ENCODE measurements around the gene CCDC85B. TPM values are rescaled to one million over a fixed set of nuclear protein-coding genes. Genes with fewer than 3 reads are reported as not detected.

The CCDC85B gene
- total RNA-seq, 1 experiment from 2014 or later, result 85.4 TPM

DNA sequence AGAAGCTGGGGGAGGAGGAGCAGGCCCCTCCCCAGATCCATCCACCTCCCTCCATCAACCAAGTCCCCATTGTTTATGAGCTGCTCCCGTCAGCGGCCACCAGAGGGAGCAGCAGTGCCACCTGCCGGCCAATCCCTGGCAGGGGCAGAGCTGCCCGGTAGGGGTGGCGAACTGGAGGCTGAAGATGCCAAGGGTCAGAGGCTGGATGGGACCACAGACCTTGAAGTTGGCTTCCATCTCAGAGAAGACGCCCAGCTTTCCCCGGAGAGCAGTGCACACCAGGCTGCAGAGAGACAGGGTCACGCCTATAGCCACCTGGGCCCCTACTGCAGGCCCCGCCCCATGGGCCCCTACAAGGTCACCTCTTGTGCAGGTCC, 5.8 kb upstream of the CCDC85B start:
- peaks cover 4% of the 10 kb centered on the region; the same call in 1 of the 2 replicates for H3K36me3 ChIP-seq (ENCODE audit: control insufficient read depth, insufficient read depth, low read length)
- POLR2A ChIA-PET, result interaction anchor here (0.5 to 1.1 kb wide), 5 partner anchors 8 to 79 kb away, joined by 3 to 9 read pairs (median 4); partner anchors contain the start of gene MUS81
- in situ Hi-C loops (cut with HindIII; ENCODE audit: low pct_unique_long_range_greater_than_20kb, low sequenced_read_pairs), result no loop called here

DNA sequence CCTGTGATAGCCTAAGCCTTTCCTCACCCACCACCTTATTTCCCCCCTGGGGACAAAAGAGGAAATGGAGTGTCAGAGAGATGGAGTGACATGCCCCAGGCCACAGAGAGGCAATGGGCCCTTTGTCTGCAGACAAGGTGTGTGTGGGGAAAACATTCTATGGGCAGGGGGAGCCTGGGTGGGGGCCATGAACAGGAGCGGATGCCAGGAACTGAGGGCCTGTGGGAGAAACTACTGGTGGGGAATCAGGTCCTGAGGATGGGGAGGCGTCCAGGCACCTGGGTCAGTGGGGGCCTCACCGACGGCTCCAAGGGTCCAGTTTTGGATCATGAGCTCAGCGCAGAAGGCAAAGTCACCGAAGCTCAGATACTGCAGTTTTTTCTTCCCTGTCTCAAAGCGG, 5.2 kb upstream of the CCDC85B start:
- ChIA-PET CTCF (interaction anchor here (0.5 to 2.1 kb wide), 17 partner anchors 11 to 232 kb away, joined by 3 to 14 read pairs (median 5); partner anchors contain the start of genes KAT5 and MUS81), POLR2A (interaction anchor here (0.6 to 1.1 kb wide), 3 partner anchors 8 to 27 kb away, joined by 3 to 9 read pairs (median 4); no protein-coding TSS in a partner anchor)
- no peak overlapping the region for H3K4me3 ChIP-seq (ENCODE audit: low read depth in 2 of 2, low read length in 2 of 2)
- H3K4me1 ChIP-seq (ENCODE audit: control insufficient read depth, insufficient read depth, low read length), result peaks cover 37% of the 10 kb centered on the region
- BruUV-seq (replicated peaks), result no TSS peak
- H3K27ac ChIP-seq (ENCODE audit: low read length), result no peak overlapping the region
- no peak for ATAC-seq
- in situ Hi-C loops (cut with HindIII; ENCODE audit: low pct_unique_long_range_greater_than_20kb, low sequenced_read_pairs), result no loop called here
- H3K36me3 ChIP-seq (ENCODE audit: control insufficient read depth, insufficient read depth, low read length), result peaks cover 4% of the 10 kb centered on the region; the same call in 1 of the 2 replicates
- H3K27me3 ChIP-seq (ENCODE audit: control insufficient read depth, insufficient read depth, low read length), result no peaks in the 10 kb centered on the region
- TF ChIP-seq POLR2AphosphoS5 (IDR thresholded peaks at IDR 0.05; ENCODE audit: low read depth, low read length) (no peak), TCF7L2 (IDR thresholded peaks at IDR 0.05; ENCODE audit: low read depth, low read length) (no peak), SIN3A (IDR thresholded peaks at IDR 0.05; ENCODE audit: borderline replicate concordance, insufficient read depth, low read depth, low read length) (no peak)
- TF ChIP-seq, protein P1, sequence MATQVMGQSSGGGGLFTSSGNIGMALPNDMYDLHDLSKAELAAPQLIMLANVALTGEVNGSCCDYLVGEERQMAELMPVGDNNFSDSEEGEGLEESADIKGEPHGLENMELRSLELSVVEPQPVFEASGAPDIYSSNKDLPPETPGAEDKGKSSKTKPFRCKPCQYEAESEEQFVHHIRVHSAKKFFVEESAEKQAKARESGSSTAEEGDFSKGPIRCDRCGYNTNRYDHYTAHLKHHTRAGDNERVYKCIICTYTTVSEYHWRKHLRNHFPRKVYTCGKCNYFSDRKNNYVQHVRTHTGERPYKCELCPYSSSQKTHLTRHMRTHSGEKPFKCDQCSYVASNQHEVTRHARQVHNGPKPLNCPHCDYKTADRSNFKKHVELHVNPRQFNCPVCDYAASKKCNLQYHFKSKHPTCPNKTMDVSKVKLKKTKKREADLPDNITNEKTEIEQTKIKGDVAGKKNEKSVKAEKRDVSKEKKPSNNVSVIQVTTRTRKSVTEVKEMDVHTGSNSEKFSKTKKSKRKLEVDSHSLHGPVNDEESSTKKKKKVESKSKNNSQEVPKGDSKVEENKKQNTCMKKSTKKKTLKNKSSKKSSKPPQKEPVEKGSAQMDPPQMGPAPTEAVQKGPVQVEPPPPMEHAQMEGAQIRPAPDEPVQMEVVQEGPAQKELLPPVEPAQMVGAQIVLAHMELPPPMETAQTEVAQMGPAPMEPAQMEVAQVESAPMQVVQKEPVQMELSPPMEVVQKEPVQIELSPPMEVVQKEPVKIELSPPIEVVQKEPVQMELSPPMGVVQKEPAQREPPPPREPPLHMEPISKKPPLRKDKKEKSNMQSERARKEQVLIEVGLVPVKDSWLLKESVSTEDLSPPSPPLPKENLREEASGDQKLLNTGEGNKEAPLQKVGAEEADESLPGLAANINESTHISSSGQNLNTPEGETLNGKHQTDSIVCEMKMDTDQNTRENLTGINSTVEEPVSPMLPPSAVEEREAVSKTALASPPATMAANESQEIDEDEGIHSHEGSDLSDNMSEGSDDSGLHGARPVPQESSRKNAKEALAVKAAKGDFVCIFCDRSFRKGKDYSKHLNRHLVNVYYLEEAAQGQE (IDR thresholded peaks at IDR 0.05; ENCODE audit: insufficient read depth in 1 of 2, low read depth in 2 of 2, low read length in 1 of 2), result no peak
- TF ChIP-seq, protein P2, sequence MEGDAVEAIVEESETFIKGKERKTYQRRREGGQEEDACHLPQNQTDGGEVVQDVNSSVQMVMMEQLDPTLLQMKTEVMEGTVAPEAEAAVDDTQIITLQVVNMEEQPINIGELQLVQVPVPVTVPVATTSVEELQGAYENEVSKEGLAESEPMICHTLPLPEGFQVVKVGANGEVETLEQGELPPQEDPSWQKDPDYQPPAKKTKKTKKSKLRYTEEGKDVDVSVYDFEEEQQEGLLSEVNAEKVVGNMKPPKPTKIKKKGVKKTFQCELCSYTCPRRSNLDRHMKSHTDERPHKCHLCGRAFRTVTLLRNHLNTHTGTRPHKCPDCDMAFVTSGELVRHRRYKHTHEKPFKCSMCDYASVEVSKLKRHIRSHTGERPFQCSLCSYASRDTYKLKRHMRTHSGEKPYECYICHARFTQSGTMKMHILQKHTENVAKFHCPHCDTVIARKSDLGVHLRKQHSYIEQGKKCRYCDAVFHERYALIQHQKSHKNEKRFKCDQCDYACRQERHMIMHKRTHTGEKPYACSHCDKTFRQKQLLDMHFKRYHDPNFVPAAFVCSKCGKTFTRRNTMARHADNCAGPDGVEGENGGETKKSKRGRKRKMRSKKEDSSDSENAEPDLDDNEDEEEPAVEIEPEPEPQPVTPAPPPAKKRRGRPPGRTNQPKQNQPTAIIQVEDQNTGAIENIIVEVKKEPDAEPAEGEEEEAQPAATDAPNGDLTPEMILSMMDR (IDR thresholded peaks at IDR 0.05), result no peak
- no peak for DNase-seq (ENCODE audit: low read depth, low spot score)
- intact Hi-C loops (cut with micrococcal nuclease; ENCODE audit: unreplicated experiment), result no loop called here
- H3K9me3 ChIP-seq (ENCODE audit: control insufficient read depth, insufficient read depth, low read depth, low read length), result no peaks in the 10 kb centered on the region

More for the DNA sequence above, 5.8 kb upstream of the CCDC85B start:
- Histone ChIP-seq H3K27me3 (ENCODE audit: control insufficient read depth, insufficient read depth, low read length) (no peaks in the 10 kb centered on the region), H3K27ac (ENCODE audit: low read length) (no peak overlapping the region), H3K4me1 (ENCODE audit: control insufficient read depth, insufficient read depth, low read length) (peaks cover 33% of the 10 kb centered on the region), H3K9me3 (ENCODE audit: control insufficient read depth, insufficient read depth, low read depth, low read length) (no peaks in the 10 kb centered on the region), H3K4me3 (ENCODE audit: low read depth in 2 of 2, low read length in 2 of 2) (no peak overlapping the region)
- BruUV-seq (replicated peaks), result no TSS peak
- no peak for DNase-seq (ENCODE audit: low read depth, low spot score)
- ATAC-seq, result peak; percentile 41
- intact Hi-C loops (cut with micrococcal nuclease; ENCODE audit: unreplicated experiment), result no loop called here
- TF ChIP-seq, protein P2 (IDR thresholded peaks at IDR 0.05), result peak; percentile 100
- TF ChIP-seq TCF7L2 (IDR thresholded peaks at IDR 0.05; ENCODE audit: low read depth, low read length) (no peak), POLR2AphosphoS5 (IDR thresholded peaks at IDR 0.05; ENCODE audit: low read depth, low read length) (peak; percentile 49; the same call in 1 of the 2 replicates)
- TF ChIP-seq, protein P1 (IDR thresholded peaks at IDR 0.05; ENCODE audit: insufficient read depth in 1 of 2, low read depth in 2 of 2, low read length in 1 of 2), result no peak
- CTCF ChIA-PET, result interaction anchor here (0.5 to 2.1 kb wide), 19 partner anchors 11 to 172 kb away, joined by 3 to 14 read pairs (median 5); partner anchors contain the start of genes KAT5 and MUS81

Measured in Panc1 (cell line).